NCI-H2107 (cell line): ENCODE measurements around the gene SORL1-AS1.
"Not testable (repeated sequence)": the region's sequence is repeated elsewhere in the genome, so short reads cannot be mapped to it uniquely, and the experiment has no call there.

Experiments
- DNase-seq: peaks from one replicate; lab custom pipeline; 2025; lab: John Stamatoyannopoulos, UW

The SORL1-AS1 gene

GRCh38 chr11:121426476-121427399, 26.0 kb downstream of the SORL1-AS1 start:
- no peak for DNase-seq

DNA sequence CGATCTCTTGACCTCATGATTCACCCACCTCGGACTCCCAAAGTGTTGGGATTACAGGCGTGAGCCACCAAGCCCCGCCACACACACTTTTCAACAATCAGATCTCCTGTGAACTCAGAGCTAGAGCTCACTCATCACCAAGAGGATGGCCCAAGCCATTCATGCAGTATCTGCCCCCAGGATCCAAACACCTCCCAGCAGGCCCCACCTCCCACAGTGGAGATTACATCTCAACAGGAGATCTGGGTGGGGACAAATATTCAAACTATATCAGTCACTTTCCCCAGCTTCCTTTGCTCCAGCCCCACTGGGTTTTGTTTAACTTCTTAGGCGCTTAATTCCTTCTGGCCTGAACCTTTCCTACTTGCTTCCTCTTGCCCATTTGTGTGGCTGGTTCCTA, 26.9 kb downstream of the SORL1-AS1 start:
- DNase-seq: no peak

DNA sequence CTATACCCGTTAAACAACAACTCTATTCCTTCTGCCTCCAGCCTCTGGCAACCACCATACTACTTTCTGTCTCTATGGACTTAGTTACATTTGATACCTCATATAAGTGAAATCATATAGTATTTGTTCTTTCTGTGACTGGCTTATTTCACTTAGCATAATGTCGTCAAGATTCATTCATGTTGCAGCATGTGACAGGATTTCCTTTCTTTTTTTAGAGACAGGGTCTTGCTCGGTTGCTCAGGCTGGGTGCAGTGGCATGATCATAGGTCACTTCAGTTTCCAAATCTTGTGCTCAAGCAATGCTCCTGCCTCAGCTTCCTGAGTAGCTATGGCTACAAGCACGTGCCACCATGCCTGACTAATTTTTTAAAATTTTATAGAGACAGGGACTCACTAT, 30.1 kb downstream of the SORL1-AS1 start:
- DNase-seq: no peak

GRCh38 chr11:121421149-121421901, 31.4 kb downstream of the SORL1-AS1 start:
- DNase-seq: no peak

- DNase-seq: no peak
Measured at GRCh38 chr11:121420398-121420797, 32.4 kb downstream of the SORL1-AS1 start.

DNA sequence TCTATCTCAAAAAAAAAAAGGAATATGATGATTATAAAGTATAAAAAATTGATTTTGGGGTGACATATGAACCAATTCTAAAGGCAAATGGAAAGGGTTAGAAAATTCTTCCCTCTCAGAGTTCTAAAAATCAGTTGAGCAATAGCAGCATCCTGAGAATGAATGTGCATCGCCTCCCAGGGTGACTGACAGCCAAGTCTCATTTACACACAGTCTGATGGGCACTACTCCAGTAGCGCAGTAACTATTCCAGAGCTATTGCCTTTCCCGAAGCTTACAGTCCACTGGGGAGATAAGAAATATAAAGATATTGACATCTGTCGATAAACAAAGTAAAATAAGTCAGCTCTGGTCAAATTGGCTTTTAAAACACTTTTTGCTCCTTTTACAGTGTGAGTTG, 32.9 kb downstream of the SORL1-AS1 start:
- no peak for DNase-seq

GRCh38 chr11:121418625-121419114, 34.1 kb downstream of the SORL1-AS1 start:
- DNase-seq: no peak

DNA sequence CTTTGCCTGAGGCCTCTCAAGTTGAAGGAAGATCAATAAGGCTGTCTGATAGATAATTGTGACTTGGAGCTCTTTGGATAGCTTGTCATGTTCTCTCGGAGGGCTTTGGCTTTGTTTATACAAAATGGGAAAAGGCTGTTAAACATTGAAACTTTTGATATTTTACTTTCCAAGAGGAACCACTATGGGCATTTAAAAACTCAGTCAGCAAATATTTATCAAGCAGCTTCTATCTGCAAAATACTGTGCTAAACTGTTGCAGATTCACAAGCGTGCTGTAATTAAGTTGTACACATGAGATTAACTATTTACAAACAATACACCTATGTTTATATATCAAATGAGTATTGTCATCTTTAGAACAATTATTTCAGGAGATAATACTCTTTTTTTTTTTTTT, 35.2 kb downstream of the SORL1-AS1 start:
- no peak for DNase-seq

DNA sequence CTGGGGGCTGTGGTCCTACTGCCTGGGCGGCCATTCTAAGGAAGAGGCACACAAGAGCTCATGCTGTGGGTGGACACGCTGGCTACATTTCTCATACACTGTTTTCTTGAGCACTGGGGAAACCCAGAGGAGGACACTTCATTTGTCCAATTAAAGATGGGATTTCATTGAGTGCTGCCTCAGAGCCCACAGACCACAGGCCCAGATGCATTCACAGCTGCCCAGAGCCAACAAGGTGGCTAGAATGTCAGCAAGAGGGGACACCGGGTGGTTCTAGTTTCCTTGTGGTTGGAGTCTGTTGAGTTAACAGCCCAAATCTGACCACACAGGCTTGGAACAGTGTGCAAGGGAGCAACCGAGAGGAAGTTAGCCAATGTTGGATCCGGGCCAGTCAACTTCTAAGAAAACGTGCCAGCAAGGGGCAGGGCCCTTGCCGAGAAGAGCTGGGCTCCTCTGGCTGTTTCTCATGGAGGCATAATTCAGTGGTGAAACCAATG, 35.7 kb downstream of the SORL1-AS1 start:
- no peak for DNase-seq

DNA sequence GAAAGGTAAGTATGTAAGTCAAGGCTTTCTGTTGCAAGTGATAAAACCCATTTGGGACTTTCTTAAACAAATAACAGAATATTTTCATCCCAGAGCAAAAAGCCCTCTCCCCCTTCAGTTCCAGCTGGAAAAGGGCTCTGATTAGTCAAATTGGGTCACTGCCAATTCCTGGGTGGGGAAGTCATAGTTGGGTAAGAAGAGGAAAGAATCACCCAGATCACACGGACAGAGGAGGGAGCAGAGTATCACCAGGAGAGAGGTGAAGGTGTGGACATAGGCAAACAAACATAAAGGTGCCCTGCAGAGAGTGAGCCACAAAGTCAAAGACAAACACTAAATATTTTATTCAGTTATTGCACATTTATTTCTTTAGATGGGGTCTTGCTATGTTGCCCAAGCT, 36.9 kb downstream of the SORL1-AS1 start:
- DNase-seq: no peak

DNA sequence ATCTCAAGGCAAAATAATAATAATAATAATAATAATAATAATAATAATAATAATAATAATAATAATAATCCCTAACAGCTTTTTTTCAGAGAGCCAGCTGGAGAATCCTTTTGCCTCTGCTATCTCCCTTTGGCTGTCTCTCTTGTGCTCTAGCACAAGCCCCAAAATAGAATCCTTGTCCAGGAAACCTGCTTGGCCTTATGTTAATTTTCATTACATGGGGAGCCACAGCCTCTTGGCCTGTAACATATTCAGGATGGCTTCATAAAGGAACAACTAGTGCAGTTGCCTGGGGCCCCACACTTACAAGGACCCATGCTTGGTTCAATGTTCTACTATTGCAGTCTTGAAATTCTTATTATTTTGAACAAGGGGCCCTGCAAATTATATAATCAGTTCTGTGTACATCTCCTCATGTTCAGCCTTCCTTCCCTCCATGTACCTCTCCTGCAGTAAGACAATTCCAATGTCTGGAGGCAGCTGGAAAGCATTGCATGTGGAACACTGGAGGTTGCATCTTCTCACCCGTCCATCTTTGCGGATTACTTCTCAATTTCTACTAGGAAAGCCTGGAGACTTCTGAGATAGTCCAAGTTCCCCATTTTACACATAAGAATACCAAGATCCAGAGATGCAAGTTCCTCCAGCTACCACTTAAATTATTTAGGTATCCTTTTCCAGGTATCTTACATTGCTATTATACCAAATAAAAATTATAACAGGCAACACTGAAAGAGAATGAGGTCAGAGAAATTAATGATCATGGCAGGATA, 38.4 kb downstream of the SORL1-AS1 start:
- DNase-seq: no peak

DNA sequence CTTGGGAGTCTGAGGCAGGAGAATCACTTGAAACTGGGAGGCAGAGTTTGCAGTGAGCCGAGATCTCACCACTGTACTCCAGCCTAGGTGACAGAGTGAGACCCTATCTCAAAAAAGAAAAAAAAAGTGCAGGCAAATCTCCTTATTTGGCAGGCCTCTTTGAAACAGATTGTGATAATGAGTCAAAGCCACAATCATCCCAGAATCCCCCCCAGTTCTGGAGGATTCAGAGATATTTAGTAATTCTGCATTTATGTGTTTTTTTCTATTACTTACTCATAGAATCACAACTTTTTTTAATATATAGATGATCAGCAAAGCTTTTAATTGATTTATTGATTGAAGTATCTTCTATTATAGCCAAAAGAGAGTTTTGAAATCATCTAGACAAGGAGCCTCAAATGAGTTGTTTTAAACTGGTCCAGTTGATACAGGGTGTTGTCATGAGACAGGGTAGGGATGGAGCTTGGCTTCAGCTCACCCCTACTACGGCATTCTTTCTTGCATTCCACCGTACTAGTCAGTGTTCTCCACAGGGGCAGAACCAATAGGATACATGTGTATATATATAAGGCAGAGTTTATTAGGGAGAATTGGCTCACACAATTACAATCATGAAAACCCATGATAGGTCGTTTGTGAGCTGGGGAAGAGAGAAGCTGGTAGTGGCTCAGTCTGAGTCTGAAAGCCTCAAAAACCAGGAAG, 39.9 kb downstream of the SORL1-AS1 start:
- no peak for DNase-seq

DNA sequence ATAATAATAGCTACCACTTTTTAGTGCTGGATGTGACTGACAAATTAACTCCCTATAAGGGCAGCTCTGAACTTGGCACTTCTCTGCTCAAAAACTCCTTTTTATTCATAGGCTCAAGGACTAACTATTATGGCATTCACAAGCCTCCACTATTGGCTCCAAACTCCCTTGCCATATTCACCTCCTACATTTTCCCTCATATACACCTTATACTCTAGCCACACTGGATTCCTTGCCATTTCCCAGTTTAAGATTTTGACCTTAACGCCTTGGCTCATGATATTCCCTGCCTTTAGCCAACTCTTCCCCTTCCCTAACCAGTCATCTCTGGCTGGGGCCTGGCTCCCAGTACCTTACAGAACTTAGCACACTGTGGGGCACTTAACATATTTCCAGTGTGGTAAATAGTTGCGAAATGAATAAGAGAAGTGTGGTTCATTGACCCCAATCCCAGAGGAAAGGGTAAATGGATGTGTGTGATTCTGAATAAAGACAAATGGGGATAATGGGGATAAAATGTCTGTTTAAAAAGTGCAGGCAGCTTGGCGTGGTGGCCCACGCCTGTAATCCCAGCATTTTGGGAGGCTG, 40.7 kb downstream of the SORL1-AS1 start:
- DNase-seq: no peak

DNA sequence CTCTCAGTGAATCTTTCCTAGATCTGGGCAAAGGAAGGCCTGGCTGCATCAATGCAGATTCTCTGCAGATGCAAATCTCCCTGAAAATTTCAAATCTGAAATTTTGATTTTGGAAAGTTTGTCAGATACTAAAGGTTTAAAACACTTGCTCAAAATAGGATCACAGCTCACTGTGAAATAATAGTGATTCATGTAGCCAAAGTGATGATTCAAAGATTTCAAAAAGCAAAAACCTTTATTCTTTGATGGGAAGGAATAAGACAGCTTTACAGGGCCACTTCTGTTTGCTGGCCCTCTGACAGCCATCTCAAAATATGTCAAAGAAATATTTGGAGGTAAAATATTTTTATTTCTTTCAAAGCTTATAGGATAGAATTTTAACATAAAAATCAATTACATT, 41.4 kb downstream of the SORL1-AS1 start:
- not testable (repeated sequence) for DNase-seq

DNA sequence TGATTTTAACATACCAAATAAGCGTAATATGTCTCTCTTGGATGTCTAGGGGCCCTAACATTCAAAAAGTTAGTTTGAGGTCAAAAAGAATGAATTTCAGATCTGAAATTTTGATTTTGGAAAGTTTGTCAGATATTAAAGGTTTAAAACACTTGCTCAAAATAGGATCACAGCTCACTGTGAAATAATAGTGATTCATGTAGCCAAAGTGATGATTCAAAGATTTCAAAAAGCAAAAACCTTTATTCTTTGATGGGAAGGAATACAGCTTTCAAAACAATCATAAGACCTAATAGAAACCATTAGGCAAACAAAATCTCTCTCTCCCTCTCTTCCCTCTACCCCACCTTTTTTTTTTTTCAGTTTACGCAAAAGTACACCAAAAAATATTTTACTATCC, 42.7 kb downstream of the SORL1-AS1 start:
- not testable (repeated sequence) for DNase-seq

DNA sequence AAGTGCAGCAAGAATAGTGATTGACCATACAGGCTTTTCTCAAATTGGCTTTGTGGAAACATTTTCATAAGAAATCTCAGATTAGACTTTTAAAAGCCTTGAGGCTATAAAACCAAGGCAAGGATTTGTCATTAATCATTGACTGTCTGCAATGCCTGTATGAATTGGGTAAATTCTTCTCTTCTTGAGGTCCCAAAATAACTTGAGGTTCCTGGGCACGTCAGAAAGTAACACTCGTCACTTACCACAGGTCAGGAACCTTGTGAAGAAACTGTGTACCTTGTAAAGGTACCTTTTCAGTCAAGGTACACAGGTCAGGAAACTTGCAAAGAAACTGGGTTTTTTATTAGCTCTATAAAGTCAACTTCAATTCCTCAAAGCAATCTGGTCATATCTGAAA, 43.9 kb downstream of the SORL1-AS1 start:
- DNase-seq: no peak

DNA sequence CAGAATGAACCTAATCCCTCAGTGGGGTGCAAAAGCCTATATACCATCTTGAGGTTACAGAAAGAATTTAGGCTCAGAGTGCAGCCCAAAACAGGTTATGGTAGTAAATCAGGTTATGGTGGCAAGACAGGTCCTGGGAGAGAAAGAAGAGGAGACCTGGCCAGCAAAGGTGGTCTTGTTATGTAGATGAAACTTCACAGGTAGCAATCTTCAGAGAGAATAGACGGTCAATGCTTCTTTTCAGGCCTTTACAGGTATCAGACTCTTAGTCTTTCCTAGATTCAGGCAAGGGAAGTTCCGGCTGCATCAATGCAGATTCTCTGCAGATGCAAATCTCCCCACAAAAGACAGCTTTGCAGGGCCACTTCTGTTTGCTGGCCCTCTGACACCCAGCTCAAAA, 46.5 kb downstream of the SORL1-AS1 start:
- DNase-seq: no peak

GRCh38 chr11:121405646-121406045, 47.1 kb downstream of the SORL1-AS1 start:
- no peak for DNase-seq

DNA sequence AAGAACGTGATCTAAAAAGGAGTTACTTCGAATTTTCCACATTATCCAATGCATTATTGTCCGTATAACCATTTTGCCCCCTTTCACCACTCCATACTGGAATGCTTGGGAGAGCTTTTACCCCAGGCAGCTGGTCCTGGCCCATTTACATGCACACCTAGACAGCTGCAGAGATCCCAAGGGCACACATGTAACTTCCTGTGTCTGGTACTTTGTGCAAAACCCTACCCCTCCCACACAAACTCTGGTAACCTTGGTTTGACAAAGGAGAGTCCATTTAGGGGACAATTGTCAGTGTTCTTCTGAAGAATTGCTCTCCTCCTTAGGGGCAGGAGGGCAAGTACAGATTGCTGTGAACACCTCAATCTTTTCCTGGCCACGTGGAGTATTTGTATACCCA, 58.0 kb downstream of the SORL1-AS1 start:
- no peak for DNase-seq

DNA sequence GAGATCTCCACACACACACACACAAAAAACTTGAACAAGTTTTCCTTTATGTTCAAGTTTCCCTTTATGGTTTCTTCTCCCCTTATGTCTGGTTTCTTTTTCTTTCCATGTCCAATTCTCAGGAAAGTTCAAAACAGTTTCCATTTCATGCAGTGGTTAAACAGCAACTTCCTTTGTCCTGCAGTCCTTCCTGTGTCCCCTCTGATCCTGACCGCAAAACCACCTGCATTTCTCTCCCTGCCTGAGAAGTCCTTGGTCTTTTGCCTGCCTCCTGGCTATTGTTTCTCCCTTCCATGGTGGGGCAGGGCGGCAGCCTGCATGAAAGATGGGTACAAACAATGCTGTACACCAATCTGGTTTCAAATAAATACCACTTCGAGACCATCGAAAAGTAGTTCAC, 58.9 kb downstream of the SORL1-AS1 start:
- DNase-seq: no peak

DNA sequence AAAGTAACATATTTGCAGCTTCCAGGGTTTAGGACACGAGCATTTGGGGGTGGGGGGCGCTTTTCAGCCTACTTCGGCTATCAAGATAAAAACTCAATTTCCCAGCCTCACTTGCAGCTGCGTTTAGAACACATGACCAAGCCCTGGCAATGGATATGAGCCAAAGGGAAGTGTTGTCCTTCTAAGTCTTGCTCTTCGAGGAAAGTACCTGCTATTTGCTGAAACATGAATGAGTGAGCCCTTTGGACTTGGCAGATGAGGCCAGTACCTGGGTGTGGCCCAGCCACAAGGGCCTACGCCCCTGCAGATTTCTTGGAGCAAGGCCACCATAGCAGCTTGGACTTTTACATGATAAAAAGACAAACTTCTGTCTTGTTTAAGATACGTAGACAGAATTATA, 60.9 kb downstream of the SORL1-AS1 start:
- no peak for DNase-seq
